AG04450 (cell line): Measurements from ENCODE around the gene RXRG. TPM values are rescaled to one million over a fixed set of nuclear protein-coding genes. Genes with fewer than 3 reads are reported as not detected.

ENCODE experiments used
- CTCF ChIA-PET: fragments of 300-600, 350-600 bp; formaldehyde crosslinking; extraction: SDS; loops from one replicate; lab custom pipeline; 2022; ENCODE audit warnings: antibody characterized with exemption, inconsistent platforms; lab: Charles Lee
- POLR2A ChIA-PET: fragments of 350-600 bp; formaldehyde crosslinking; extraction: SDS; loops from one replicate; lab custom pipeline; 2021; ENCODE audit warnings: antibody characterized with exemption, inconsistent platforms; lab: Yijun Ruan, JAX
- DNase-seq: peaks from one replicate; pipeline ENCODE4 v3.0.0-alpha.2; 2011; ENCODE audit warnings: low read depth, low spot score
- H3K27ac ChIP-seq: one replicate; pipeline ENCODE4 v1.5.1; 2012; ENCODE audit warnings: low read depth, low read length, control low read depth
- H3K27me3 ChIP-seq: one replicate; pipeline ENCODE4 v1.6.0; 2012; ENCODE audit warnings: low read length; ENCODE audit not compliant: control insufficient read depth, insufficient read depth
- H3K4me3 ChIP-seq: 2 replicates; pipeline ENCODE4 v1.5.1; 2011; ENCODE audit warnings: mild to moderate bottlenecking, low read depth, low read length, control low read depth
- H3K9me3 ChIP-seq: 2 replicates; pipeline ENCODE4 v1.5.1; 2012; ENCODE audit warnings: low read length; ENCODE audit not compliant: control insufficient read depth, insufficient read depth
- CTCF ChIP-seq: IDR thresholded peaks from 2 replicates; pipeline ENCODE4 v1.5.1; 2011; ENCODE audit warnings: low read depth, low read length, control low read depth, inconsistent platforms
- polyA plus RNA-seq: library from polyadenylated mRNA; depleted of rRNA; stranded (reverse); fragments of >200 nt; gene quantifications from 2 replicates; pipeline ENCODE4 v1.2.3, GENCODE V29; 2011

The RXRG gene
- polyA plus RNA-seq, 1 experiment = not detected

DNA sequence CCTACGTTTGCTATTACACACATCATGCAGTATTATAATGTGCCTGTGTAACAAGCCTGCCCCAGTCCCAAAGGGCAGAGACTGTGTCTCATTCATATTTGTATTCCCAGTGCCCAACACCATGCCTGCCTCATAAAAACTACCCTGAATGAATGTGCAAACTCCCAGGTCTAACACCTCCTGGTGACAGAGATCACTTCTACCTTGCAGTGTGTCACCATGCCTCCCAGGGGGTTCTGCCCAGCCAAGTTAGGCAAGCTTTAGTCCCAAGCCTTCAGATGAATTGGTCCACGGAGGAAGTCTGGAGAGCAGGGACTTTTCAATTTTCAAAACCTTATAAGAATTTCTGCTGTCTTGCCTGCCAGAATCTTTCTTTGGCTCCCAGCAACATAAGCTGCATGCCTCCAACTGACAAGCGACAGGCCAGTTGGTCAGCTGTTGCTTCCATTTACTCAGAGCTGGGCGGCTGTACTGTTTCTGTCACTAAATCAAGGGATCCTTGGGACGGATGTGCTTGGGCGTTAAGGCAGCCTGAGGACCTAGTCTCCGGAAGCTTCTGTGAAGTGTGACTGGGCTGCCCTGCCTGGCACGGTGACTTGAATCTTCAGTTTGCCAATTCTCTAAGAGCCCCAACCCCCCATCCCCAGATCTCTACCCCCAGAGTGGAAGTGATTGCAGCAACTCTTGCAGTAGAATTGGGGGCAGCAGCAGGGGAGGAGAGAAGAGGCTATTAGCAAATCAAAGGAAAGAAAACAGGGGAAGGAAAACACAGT is 1.2 kb downstream of the RXRG start:
- no peak for DNase-seq
- no peak overlapping the region for H3K4me3 ChIP-seq
- TF ChIP-seq CTCF = no peak
- no peak overlapping the region for H3K27ac ChIP-seq
- CTCF ChIA-PET = no interaction called here
- H3K9me3 ChIP-seq = no peaks in the 10 kb centered on the region; the same call in 1 of the 2 replicates
- POLR2A ChIA-PET = no interaction called here
- H3K27me3 ChIP-seq = peaks cover 20% of the 10 kb centered on the region

- ChIA-PET CTCF (interaction anchor here (0.5 kb wide), 1 partner anchor 9 kb away, joined by 4 read pairs; no protein-coding TSS in a partner anchor), POLR2A (no interaction called here)
Measured at GRCh38 chr1:165442653-165443052, 2.3 kb downstream of the RXRG start.

GRCh38 chr1:165442053-165442452 is 2.9 kb downstream of the RXRG start:
- peaks cover 20% of the 10 kb centered on the region for H3K27me3 ChIP-seq
- no peak for DNase-seq
- no peaks in the 10 kb centered on the region; the same call in 1 of the 2 replicates for H3K9me3 ChIP-seq
- no peak overlapping the region for H3K4me3 ChIP-seq
- ChIA-PET CTCF (no interaction called here), POLR2A (no interaction called here)
- H3K27ac ChIP-seq = no peak overlapping the region
- no peak for TF ChIP-seq CTCF

More at GRCh38 chr1:165442653-165443052, 2.3 kb downstream of the RXRG start:
- Histone ChIP-seq H3K4me3 (no peak overlapping the region), H3K27me3 (peaks cover 20% of the 10 kb centered on the region), H3K9me3 (no peaks in the 10 kb centered on the region; the same call in 1 of the 2 replicates), H3K27ac (no peak overlapping the region)
- no peak for TF ChIP-seq CTCF
- DNase-seq = no peak

DNA sequence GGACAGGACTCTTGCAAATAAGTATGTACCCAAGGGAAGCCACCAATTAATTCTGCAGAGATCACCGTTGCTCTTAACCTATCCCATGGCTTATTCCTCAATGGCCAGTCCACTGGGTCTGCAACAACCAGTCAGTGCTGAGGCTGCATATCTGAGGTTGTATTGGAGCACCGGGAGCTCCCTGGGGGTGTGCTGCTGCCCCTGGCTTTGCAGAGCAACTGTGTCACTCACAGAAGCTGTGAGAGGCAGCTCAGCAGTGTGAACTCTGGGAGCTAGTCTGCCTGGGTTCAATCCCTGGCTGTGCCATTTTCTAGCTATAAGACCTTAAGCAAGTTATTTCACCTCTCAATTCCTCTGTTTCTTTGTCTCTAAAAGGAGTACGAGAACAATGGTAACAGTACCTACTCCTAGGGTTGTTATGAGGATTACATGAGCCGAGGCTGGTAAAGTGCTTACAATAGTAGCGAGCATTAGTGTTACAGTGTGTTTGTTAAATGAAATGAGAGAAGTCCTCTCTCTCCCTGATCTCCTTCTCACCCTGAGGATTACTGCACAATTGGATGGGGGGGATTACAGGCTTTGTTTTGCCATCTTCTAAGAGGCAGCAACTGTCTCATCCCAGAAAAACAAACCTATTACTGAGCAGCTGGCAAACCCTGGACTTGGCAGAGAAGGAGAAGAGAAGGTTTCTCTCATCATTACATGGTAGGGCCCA is 3.6 kb downstream of the RXRG start:
- POLR2A ChIA-PET = no interaction called here
- no peak for TF ChIP-seq CTCF
- CTCF ChIA-PET = no interaction called here

GRCh38 chr1:165439330-165439729 is 5.6 kb downstream of the RXRG start:
- Histone ChIP-seq H3K27me3 (peaks cover 7% of the 10 kb centered on the region), H3K4me3 (no peak overlapping the region), H3K9me3 (no peaks in the 10 kb centered on the region), H3K27ac (no peak overlapping the region)
- ChIA-PET CTCF (no interaction called here), POLR2A (no interaction called here)
- no peak for TF ChIP-seq CTCF
- no peak for DNase-seq

More for the DNA sequence above, 3.6 kb downstream of the RXRG start:
- no peak overlapping the region for H3K27ac ChIP-seq
- H3K9me3 ChIP-seq = no peaks in the 10 kb centered on the region; the same call in 1 of the 2 replicates
- H3K4me3 ChIP-seq = no peak overlapping the region
- DNase-seq = no peak
- peaks cover 20% of the 10 kb centered on the region for H3K27me3 ChIP-seq
